Pons (tissue), 1 donor: Measurements from ENCODE around the gene MRPL9.

ENCODE experiments used
- DNase-seq: peaks from one replicate; pipeline ENCODE4 v3.0.0-alpha.2; 2016; ENCODE audit warnings: low spot score

Gene MRPL9

GRCh38 chr1:151733126-151733525 is 30.2 kb downstream of the MRPL9 start:
- DNase-seq: no peak

- no peak for DNase-seq
Measured at GRCh38 chr1:151729966-151730291, 33.4 kb downstream of the MRPL9 start.

DNA sequence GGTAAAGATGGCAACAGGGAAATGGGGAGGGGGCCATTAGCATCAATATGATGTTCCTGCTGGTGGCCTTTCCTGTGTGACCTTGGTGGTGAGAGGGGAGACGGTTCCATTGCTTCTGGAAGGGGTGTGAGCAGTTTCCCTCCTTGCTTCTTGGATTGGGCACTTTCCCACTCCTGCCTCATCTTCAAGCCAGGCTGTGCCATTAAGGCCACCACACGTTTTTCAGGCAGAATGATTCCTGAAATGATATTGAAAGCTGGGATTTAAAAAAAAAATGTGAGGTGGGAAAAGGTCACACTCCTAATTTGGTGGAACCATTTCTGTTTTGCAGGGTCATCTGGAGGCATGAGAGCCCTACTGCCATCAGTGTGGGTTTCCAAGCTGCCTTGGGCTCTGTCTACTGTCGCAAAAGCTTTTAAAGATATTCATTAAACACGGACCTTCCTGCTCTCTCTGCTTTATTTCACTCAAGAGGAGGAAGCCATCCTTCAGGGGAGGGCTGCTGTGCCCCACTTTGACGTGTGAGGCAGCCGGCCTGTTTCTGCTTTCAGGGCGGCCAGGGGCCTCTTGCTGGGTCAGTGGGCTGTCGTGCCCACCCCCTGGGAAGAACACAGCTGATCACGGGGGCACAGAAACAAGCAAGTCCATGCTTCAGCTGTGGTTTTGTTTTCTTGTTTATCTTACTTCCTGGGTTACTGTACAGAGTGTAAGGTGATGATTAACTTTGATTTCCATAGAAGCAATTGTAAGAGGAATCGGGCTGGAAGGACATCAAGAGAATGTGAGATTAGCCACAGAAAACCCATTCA is 33.9 kb downstream of the MRPL9 start:
- DNase-seq: no peak

- peak; percentile 39 for DNase-seq
Measured at GRCh38 chr1:151728151-151729054, 34.9 kb downstream of the MRPL9 start.

DNA sequence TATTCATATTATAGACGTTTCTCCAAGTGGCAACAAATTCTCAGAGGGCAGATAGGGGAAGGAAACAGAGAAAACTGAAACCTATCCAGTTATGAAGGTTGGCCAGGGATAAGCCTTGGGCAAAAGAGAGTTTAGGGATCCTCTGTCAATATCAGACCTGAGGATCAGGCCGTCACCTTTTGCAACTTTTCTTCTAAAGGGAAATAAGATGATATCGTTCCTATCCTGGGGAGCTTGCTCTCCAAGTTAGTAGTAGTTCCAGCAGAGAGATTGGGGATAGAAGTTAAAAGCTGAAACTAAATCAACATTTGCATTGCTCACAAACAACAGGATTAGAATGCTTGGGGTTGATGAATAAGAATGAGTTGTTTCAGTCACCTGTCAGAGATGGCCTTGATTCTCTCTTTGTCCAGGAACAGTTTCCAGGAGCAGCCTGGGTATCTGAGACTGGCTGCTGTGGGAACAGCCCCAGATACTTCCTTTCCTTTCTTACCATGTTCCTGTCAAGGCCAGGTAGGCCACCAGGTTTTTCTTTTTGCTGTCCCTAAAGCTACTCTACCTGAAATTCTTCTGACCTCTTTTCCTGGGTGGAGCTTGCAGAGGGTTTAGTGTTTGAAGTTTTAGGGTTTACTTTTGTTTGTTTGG is 39.4 kb downstream of the MRPL9 start:
- no peak for DNase-seq

GRCh38 chr1:151721788-151722510 is 41.3 kb downstream of the MRPL9 start:
- DNase-seq: no peak

DNA sequence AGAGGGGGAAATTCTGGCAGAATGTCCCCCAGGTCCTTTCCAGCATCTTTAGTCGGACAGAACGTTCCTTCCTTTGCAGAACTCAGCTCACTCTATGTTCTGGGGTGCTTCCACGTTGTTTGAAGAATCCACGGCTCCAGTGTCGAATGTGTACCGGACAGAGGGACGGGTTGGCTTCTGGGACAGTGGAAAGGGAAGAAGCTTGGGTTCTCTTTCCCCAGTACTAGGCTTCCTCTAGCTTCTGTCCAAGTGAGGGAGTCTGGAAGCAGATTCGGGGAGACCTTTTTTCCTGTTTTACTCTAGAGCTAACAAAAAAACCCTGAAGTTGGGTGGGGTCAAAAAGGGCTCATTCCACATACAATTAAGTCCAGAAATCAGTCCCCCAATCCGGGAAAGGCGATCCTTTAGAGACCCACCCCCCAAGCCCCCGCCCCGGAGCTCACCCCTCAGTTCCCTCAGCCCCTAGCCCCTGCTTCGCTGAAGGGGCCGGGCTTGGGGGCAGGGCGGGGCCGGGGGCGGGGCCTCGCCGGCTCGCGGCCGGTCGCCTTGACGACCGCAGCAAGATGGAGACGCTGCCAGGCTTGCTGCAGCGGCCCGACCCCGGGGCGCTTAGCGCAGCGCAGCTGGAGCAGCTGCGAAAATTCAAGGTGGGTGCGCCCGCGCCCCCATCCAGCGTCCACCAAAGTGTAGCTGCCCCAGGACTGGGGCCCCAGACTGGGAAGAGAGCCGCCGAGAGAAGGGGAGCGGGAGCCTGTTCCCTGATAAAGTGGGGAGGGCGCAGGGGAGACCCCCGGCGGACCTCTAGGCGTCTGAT is 42.1 kb downstream of the MRPL9 start, which contains the start of gene RIIAD1:
Gene RIIAD1 (plus strand): TSS at position 549 of the 814 bp plus-strand sequence. CDS start 15 bp downstream, at position 564.
- DNase-seq: no peak

- DNase-seq: no peak
Measured at GRCh38 chr1:151720554-151720953, 42.7 kb downstream of the MRPL9 start.

- DNase-seq: no peak
Measured at GRCh38 chr1:151720125-151720524, 43.2 kb downstream of the MRPL9 start.

- no peak for DNase-seq
Measured at GRCh38 chr1:151718666-151719065, 44.6 kb downstream of the MRPL9 start.

DNA sequence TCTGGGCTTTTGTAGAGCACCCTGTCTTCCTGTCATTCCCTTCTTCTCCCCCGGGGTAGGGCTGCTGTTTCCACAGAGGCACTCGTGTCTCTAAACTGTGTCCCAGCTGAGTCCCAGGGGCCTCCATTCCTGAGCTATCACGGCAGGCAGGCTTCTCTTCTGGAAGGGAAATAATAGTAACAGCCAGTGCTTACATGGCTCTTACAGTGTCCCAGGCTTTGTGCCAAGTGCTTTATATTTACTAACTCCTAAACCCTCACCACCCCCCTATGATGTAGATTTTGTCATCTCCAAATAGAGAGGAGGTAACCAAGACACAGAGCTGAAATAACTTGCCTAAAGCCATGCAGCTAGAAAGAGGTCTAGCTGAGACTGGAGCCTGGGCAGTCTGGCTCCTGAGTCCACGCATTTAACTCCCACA is 45.3 kb downstream of the MRPL9 start:
- DNase-seq: no peak

- DNase-seq: peak; percentile 41
Measured at GRCh38 chr1:151716771-151717631, 46.3 kb downstream of the MRPL9 start, which contains the start of gene CELF3. CELF3 (minus strand) TSS chr1:151716803; CDS start chr1:151716020, 783 bp downstream.

DNA sequence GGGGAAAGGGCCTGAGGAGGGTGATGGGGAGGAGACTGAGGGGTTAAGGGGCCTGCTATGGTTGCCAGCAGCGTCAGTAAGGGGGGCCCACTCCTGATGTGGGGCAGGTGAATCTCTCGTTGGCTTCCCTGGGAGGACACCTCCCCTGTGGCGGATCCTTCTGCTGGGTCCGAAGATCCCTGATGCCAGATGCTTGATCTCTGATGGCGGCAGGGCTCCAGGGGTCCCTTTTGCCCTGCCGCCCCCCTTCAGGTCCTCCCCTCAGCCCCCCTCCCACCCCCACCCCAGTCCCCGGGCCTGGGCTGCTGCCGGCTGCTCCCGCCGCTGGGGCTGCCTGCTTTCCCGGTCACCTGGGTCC is 46.9 kb downstream of the MRPL9 start:
- DNase-seq: no peak

DNA sequence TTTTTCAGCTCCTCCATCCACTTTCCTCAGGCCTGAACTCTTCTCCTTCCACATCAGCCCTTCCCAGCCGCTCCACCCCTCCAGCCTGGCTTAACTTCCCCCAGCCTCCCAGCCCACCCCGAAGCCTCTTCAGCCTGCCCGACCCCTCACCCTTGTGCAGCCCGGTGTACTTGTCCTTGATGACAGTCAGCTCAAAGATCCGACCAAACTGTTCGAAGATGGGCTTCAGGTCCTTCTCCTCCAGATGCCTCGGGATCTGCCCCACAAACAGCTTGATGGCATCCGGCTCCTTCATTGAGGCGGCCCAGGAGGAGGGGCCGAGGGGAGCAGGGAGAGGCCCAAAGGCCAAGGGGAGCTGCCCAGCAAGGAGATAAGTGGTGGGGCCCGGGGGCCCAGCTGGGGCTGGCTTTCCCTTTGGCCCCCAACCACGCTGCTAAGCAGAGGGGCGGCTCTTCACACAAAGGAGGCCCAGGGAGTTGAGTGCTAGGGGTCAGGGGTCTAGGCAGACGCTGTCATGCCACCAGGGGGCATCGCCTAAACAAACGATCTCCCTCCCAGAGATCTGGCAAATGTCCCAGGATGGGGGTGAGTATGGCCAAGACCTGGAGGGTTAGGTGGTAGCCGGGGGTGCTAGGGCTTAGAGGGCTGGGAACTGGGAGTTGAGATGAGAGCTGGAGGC is 47.4 kb downstream of the MRPL9 start:
- no peak for DNase-seq

GRCh38 chr1:151714820-151715725 is 48.2 kb downstream of the MRPL9 start:
- DNase-seq: no peak

GRCh38 chr1:151713874-151714273 is 49.4 kb downstream of the MRPL9 start:
- DNase-seq: no peak

- no peak for DNase-seq
Measured at GRCh38 chr1:151713044-151713443, 50.3 kb downstream of the MRPL9 start.

DNA sequence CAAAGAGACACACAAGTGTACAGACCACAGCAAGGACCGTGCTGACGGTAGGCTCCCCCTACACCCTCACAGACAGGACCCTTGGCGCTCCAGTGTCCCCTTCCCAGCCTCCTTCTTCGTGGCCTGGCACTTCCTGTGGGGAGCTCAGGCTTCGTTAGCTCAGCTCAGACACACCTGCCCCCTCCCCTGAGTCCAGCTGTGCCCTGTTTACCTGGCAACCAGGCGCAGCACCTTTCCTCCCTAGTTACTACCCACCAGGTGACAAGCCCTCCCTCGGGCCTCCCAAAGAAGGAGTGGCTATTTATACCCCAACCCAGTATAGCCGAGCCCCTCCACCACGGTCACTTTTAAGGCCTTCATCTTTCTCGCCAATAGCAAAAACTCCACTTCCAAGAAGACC is 51.3 kb downstream of the MRPL9 start:
- no peak for DNase-seq
